ENCODE data around the gene PLEKHH1. TPM values are rescaled to one million over a fixed set of nuclear protein-coding genes. Genes with fewer than 3 reads are reported as not detected.

Gene PLEKHH1
- total and polyA plus RNA-seq, 2 experiments from 2014 or later: 14.7 to 33.9 TPM

GRCh38 chr14:67555518-67556090, 22.5 kb downstream of the PLEKHH1 start:
- H3F3A ChIP-seq (replicated peaks; ENCODE audit: low read depth): no peaks in the 10 kb centered on the region
- peaks cover 6% of the 10 kb centered on the region for H3K27me3 Mint-ChIP-seq (ENCODE audit: insufficient read depth, low read depth, poor library complexity)
- no peaks in the 10 kb centered on the region for H4K20me1 ChIP-seq (replicated peaks; ENCODE audit: insufficient read depth)
- no peaks in the 10 kb centered on the region for H3K79me2 ChIP-seq (replicated peaks; ENCODE audit: insufficient read depth)
- no peaks in the 10 kb centered on the region; the same call in 2 of the 3 replicates for H3K9me3 Mint-ChIP-seq
- H3K4me2 ChIP-seq: no peak overlapping the region
- no peaks in the 10 kb centered on the region for H3K27me3 ChIP-seq (ENCODE audit: insufficient read depth)
- no peak overlapping the region for H3K27ac ChIP-seq (ENCODE audit: low read depth)
- H3K9me2 ChIP-seq (ENCODE audit: insufficient read depth): no peaks in the 10 kb centered on the region
- no peak overlapping the region for H2AFZ ChIP-seq
- no peak overlapping the region for H3K4me3 Mint-ChIP-seq
- no peak for ATAC-seq
- H3K27ac Mint-ChIP-seq: no peak overlapping the region
- H3K36me3 ChIP-seq (ENCODE audit: insufficient read depth): 0 out of 2 replicates have a peak, but pooled peaks cover 6% of the 10 kb centered on the region
- H3K36me3 Mint-ChIP-seq (ENCODE audit: low read depth): peaks cover 39% of the 10 kb centered on the region
- TF ChIP-seq CTCF (conservative IDR thresholded peaks at IDR 0.05; ENCODE audit: low read depth in 2 of 2) (no peak), CREB1 (CRISPR knock-in tag; IDR thresholded peaks at IDR 0.05; ENCODE audit: low read depth) (no peak), REST (IDR thresholded peaks at IDR 0.05; ENCODE audit: unreplicated experiment) (no peak), EZH2phosphoT487 (IDR thresholded peaks at IDR 0.05; ENCODE audit: unreplicated experiment) (no peak), ETS1 (IDR thresholded peaks at IDR 0.05) (no peak), STAT1 (IDR thresholded peaks at IDR 0.05; ENCODE audit: unreplicated experiment) (no peak), ZNF462 (CRISPR knock-in tag; IDR thresholded peaks at IDR 0.05) (no peak), JUNB (IDR thresholded peaks at IDR 0.05; ENCODE audit: unreplicated experiment) (no peak), ZNF114 (CRISPR knock-in tag; IDR thresholded peaks at IDR 0.05) (no peak), ZNF331 (CRISPR knock-in tag; IDR thresholded peaks at IDR 0.05; ENCODE audit: low read depth) (no peak), EZH2 (IDR thresholded peaks at IDR 0.05; ENCODE audit: low read depth, unreplicated experiment) (no peak), POLR2AphosphoS5 (IDR thresholded peaks at IDR 0.05; ENCODE audit: low read depth) (no peak), NANOG (IDR thresholded peaks at IDR 0.05; ENCODE audit: borderline replicate concordance) (no peak)
- no peaks in the 10 kb centered on the region for H3K4me1 ChIP-seq (ENCODE audit: insufficient read depth)
- no peak for DNase-seq (ENCODE audit: low spot score)
- peaks cover 10% of the 10 kb centered on the region for H3K4me1 Mint-ChIP-seq
- no peak overlapping the region for H3K4me3 ChIP-seq

Data from GM23338 (cell line).